ENCODE data around the gene TBL1Y.
A peak's percentile ranks its signal among the peaks of the same experiment; 100 is the strongest.
"Not testable (repeated sequence)": the region's sequence is repeated elsewhere in the genome, so short reads cannot be mapped to it uniquely, and the experiment has no call there.

Gene TBL1Y

GRCh38 chrY:6974971-6975370, 64.5 kb downstream of the TBL1Y start:
- no peak for DNase-seq

GRCh38 chrY:6977783-6978182, 67.3 kb downstream of the TBL1Y start:
- no peak for DNase-seq

GRCh38 chrY:6983221-6983620, 72.7 kb downstream of the TBL1Y start:
- no peak for DNase-seq

- no peak for DNase-seq
These were observed 77.3 kb downstream of the TBL1Y start for GRCh38 chrY:6987811-6988210.

GRCh38 chrY:6989886-6990620, 79.6 kb downstream of the TBL1Y start:
- DNase-seq = no peak

GRCh38 chrY:6992041-6992440, 81.5 kb downstream of the TBL1Y start:
- DNase-seq = no peak

GRCh38 chrY:6995987-6996386, 85.5 kb downstream of the TBL1Y start:
- DNase-seq = no peak

- no peak for DNase-seq
These were observed 87.1 kb downstream of the TBL1Y start for GRCh38 chrY:6997503-6998066.

GRCh38 chrY:6999905-7000304, 89.4 kb downstream of the TBL1Y start:
- no peak for DNase-seq

- no peak for DNase-seq
These were observed 92.1 kb downstream of the TBL1Y start for GRCh38 chrY:7002581-7002980.

GRCh38 chrY:7007911-7008310, 97.4 kb downstream of the TBL1Y start:
- no peak for DNase-seq

GRCh38 chrY:7008578-7009355, 98.3 kb downstream of the TBL1Y start:
- DNase-seq = no peak

GRCh38 chrY:7013051-7013450, 102.6 kb downstream of the TBL1Y start:
- no peak for DNase-seq

- no peak for DNase-seq
These were observed 106.0 kb downstream of the TBL1Y start for GRCh38 chrY:7016521-7016920.

GRCh38 chrY:7017244-7018080, 107.0 kb downstream of the TBL1Y start:
- no peak for DNase-seq

- DNase-seq = no peak
These were observed 128.5 kb downstream of the TBL1Y start for GRCh38 chrY:7039037-7039436.

- DNase-seq = no peak
These were observed 130.2 kb downstream of the TBL1Y start for GRCh38 chrY:7040662-7041061.

- no peak for DNase-seq
These were observed 131.5 kb downstream of the TBL1Y start for GRCh38 chrY:7041983-7042382.

- DNase-seq = not testable (repeated sequence)
These were observed 142.0 kb downstream of the TBL1Y start for GRCh38 chrY:7052461-7052860.

- DNase-seq = no peak
These were observed 146.4 kb downstream of the TBL1Y start for GRCh38 chrY:7056886-7057285.

- DNase-seq = no peak
These were observed 168.2 kb downstream of the TBL1Y start for GRCh38 chrY:7078725-7079124.

- DNase-seq = not testable (repeated sequence)
These were observed 170.1 kb downstream of the TBL1Y start for GRCh38 chrY:7080548-7080947.

- peak; percentile 74 to 79 for DNase-seq
These were observed 175.1 kb downstream of the TBL1Y start for GRCh38 chrY:7085606-7086005.
